Adrenal gland (tissue), 12 donors: ENCODE data around the gene FLVCR2. TPM values are rescaled to one million over a fixed set of nuclear protein-coding genes. Genes with fewer than 3 reads are reported as not detected.

Source experiments
- DNase-seq, 7 donors: peaks; one replicate each; pipeline ENCODE4 v3.0.0-alpha.2; 2019 to 2020
- H3K27ac ChIP-seq, 5 donors: fragments of 200-600 bp; sonication (generic) in 4 of 5; 1 replicate in 3 of 5; 2 replicates in 2 of 5; pipeline versions ENCODE4 v1.5.1 to v1.8.0; 2016 to 2020; ENCODE audit warnings: mild to moderate bottlenecking in 1 of 5
- H3K27me3 ChIP-seq: fragments of 200-600 bp; 2 replicates; pipeline ENCODE4 v1.8.0; 2021
- H3K36me3 ChIP-seq, 2 donors: fragments of 200-600 bp; replicated peaks in 1 of 2; 1 replicate in 1 of 2; 2 replicates in 1 of 2; pipeline versions ENCODE4 v1.5.1 to v1.8.0; 2018 to 2022
- H3K4me1 ChIP-seq, 2 donors: fragments of 200-600 bp; replicated peaks in 1 of 2; 1 replicate in 1 of 2; 2 replicates in 1 of 2; pipeline versions ENCODE4 v1.5.1 to v1.8.0; 2018 to 2021
- H3K4me3 ChIP-seq, 4 donors: fragments of 200-600 bp; sonication (generic) in 3 of 4; one replicate each; pipeline ENCODE4 v1.5.1; 2016 to 2018
- H3K9me3 ChIP-seq, 3 donors: fragments of 200-600 bp; sonication (generic) in 1 of 3; replicated peaks in 1 of 3; 1 replicate in 2 of 3; 2 replicates in 1 of 3; pipeline versions ENCODE4 v1.5.1 to v1.8.0; 2016 to 2021
- POLR2A ChIP-seq, 2 donors: fragments of 450-650 bp; IDR thresholded peaks; one replicate each; pipeline ENCODE4 v1.6.1; 2017; ENCODE audit warnings: antibody characterized with exemption in 2 of 2, mild to moderate bottlenecking in 2 of 2, moderate library complexity in 1 of 2
- WGBS, 4 donors: extraction: QIAGEN DNeasy Blood & Tissue Kit in 2 of 4; methylation state at CpG; one replicate each; pipeline versions ENCODE4 v1.1.5 to v1.1.7; 2013 to 2017; 5-methylcytosine and 5-hydroxymethylcytosine counted together
- intact Hi-C, 2 donors: fragments of 100-400 bp; cut with DNase I; formaldehyde crosslinking; loops; one replicate each; pipeline versions ENCODE4 v1.14.1 to v1.15.0; 2022 to 2023
- polyA plus RNA-seq, 3 donors: library from polyadenylated mRNA; stranded (reverse); fragments of 200-250 nt in 2 of 3; fragments of 350-450 nt in 1 of 3; fragmentation: Illumina TruSeq in 1 of 3; extraction: RNeasy Lipid Tissue Mini Kit (QIAGEN cat#74804) in 1 of 3; gene quantifications; one replicate each; pipeline ENCODE4 v1.2.3, GENCODE V29; 2013 to 2014
- total RNA-seq, 9 donors: library from RNA; depleted of rRNA in 4 of 9; stranded (reverse); fragments of >200 nt in 4 of 9; fragments of 120-200 nt in 1 of 9; fragmentation: NEBNext Ultra II Directional in 1 of 9; extraction: Animal tissue kit (Norgen Biotek cat#: 25700) in 1 of 9; gene quantifications; one replicate each; pipeline versions ENCODE4 v1.1.0 to v1.2.4, GENCODE V29; 2013 to 2023
- TF ChIP-seq, protein P1 (sequence below), 6 experiments: fragments of 450-650 bp in 4 of 6; fragments of 200-600 bp in 2 of 6; sonication (generic) in 1 of 6; IDR thresholded peaks; 1 replicate in 5 of 6; 2 replicates in 1 of 6; pipeline versions ENCODE4 v1.5.1 to v1.8.0; 2016 to 2021; ENCODE audit warnings: antibody characterized with exemption in 6 of 6, mild to moderate bottlenecking in 2 of 6, moderate library complexity in 1 of 6
- donor health status: healthy with polysubstance abuse.
- donor health status: Bipolar disorder and iron deficiency.
- donor health status: DM: yes; HTN: yes; CAD: no.
- donor health status: DM: no; HTN: no; CAD: no.
- donor health status: DM: no; HTN: no; CAD: no.
- donor health status: DM: yes; HTN: yes; CAD: no.

Gene FLVCR2
- total and polyA plus RNA-seq, 12 donors = 8.8 to 428 (median 25.4) TPM

DNA sequence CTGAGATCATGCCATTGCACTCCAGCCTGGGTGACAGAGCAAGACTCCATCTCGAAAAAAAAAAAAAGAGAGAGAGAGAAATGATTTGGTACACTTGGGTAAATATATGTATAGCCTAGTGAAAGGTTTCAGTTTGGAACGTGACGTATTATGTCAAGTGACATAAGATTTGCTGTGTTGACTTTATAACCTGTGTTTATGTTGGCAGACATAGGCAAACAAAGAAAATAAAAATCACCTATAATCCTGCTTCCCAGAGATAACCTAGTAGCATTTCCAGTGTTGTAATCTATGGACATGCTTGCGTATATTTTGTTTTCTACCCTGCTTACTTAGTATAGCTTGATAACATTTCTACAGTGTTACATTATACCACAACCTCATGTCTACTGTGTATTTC, 65.6 kb downstream of the FLVCR2 start:
- peaks cover 0 to 16% of the 10 kb centered on the region in 2 donors for H3K36me3 ChIP-seq

DNA sequence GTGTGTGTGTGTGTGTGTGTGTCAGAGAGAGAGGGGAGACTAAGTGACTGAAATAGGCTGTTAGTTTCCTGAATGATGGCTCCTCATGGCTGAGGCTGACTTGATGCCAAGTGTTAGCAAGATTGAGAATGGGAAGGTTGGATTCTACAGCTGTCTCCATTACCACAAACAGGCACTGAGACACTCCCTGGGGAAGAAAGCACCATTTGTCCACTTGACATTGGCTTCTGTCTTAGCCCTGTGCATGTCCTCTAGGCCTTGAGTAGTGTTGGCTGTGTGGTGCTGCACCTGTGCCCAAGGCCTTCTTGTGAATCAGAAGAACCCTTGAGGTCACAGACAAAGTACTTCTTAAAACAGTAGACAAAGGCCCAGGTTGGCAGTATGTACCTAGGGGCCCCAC, 66.6 kb downstream of the FLVCR2 start:
- Histone ChIP-seq H3K9me3 (no peaks in the 10 kb centered on the region), H3K4me3 (no peak overlapping the region), H3K4me1 (peaks cover 8 to 24% of the 10 kb centered on the region in 2 donors), H3K27ac (peak overlapping the region in 1 of 5 donors; percentile 59), H3K36me3 (peaks cover 0 to 24% of the 10 kb centered on the region in 2 donors), H3K27me3 (no peaks in the 10 kb centered on the region)
- peak in 1 of 7 donors; percentile 46 for DNase-seq
- intact Hi-C loops = no loop called here
- no peak for TF ChIP-seq POLR2A (IDR thresholded peaks at IDR 0.05)
- TF ChIP-seq, protein P1, sequence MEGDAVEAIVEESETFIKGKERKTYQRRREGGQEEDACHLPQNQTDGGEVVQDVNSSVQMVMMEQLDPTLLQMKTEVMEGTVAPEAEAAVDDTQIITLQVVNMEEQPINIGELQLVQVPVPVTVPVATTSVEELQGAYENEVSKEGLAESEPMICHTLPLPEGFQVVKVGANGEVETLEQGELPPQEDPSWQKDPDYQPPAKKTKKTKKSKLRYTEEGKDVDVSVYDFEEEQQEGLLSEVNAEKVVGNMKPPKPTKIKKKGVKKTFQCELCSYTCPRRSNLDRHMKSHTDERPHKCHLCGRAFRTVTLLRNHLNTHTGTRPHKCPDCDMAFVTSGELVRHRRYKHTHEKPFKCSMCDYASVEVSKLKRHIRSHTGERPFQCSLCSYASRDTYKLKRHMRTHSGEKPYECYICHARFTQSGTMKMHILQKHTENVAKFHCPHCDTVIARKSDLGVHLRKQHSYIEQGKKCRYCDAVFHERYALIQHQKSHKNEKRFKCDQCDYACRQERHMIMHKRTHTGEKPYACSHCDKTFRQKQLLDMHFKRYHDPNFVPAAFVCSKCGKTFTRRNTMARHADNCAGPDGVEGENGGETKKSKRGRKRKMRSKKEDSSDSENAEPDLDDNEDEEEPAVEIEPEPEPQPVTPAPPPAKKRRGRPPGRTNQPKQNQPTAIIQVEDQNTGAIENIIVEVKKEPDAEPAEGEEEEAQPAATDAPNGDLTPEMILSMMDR (IDR thresholded peaks at IDR 0.05) = no peak

More for the DNA sequence above, 65.6 kb downstream of the FLVCR2 start:
- Histone ChIP-seq H3K4me3 (no peak overlapping the region), H3K4me1 (peaks cover 8 to 24% of the 10 kb centered on the region in 2 donors), H3K27me3 (no peaks in the 10 kb centered on the region), H3K27ac (no peak overlapping the region), H3K9me3 (no peaks in the 10 kb centered on the region)
- 62 to 67% (median 63%) methylated on average over 4 of the region's 4 CpGs for WGBS, 4 donors
- no peak for TF ChIP-seq POLR2A (IDR thresholded peaks at IDR 0.05)
- TF ChIP-seq, protein P1 (IDR thresholded peaks at IDR 0.05) = no peak
- intact Hi-C loops = no loop called here
- no peak for DNase-seq

DNA sequence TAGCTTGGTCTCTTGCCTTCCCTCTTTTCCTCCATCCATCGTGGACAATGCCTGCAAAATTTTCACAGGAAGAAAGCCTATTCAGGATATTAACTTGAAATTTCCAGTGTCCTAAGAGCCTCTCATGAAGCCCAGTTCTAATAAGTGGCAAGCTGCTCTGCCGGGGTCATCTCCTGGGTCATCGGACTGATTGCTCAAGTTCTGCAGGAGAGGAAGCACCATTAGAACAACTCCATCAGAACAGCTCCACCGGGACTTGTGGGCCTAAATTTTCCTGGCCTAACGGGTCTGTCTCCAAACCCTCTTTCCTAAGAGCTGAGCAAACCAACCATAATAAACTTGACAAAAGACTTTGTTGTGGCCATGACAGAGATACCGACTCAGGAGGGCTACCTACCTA, 68.3 kb downstream of the FLVCR2 start:
- intact Hi-C loops = no loop called here
- peak overlapping the region in 4 of 5 donors; percentile 75 to 93 (median 80) for H3K27ac ChIP-seq
- no peak overlapping the region for H3K4me3 ChIP-seq
- TF ChIP-seq, protein P1 (IDR thresholded peaks at IDR 0.05) = no peak
- TF ChIP-seq POLR2A (IDR thresholded peaks at IDR 0.05) = no peak
- H3K27me3 ChIP-seq = no peaks in the 10 kb centered on the region
- H3K4me1 ChIP-seq = peaks cover 8 to 24% of the 10 kb centered on the region in 2 donors
- peak in 2 of 7 donors; percentile 22 to 55 for DNase-seq
- H3K36me3 ChIP-seq = peaks cover 0 to 41% of the 10 kb centered on the region in 2 donors
- H3K9me3 ChIP-seq = no peaks in the 10 kb centered on the region
- 82 to 86% (median 83%) methylated on average over 6 of the region's 6 CpGs for WGBS, 4 donors

DNA sequence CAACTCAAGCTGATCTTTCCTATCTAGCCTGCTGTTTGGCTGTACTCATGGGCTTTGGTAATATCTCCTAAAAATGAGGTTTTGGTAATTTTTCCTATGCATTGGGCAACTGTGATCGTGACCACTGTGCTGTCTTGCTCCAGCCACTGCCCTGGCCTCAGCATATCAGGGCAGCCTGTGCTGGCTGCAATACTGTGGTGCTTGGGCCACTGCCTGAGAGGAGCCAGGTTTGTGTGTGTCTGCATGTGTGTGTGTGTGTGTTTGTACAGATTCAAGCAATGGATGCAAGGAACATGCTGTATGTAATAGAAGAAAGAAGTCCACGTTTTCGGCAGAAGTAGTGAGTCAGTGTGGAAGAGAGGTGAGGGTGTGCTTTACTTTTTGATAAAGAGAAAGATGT, 69.2 kb downstream of the FLVCR2 start:
- intact Hi-C loops = no loop called here
- DNase-seq = peak in 6 of 7 donors; percentile 42 to 75 (median 60)
- TF ChIP-seq POLR2A (IDR thresholded peaks at IDR 0.05) = peak in 1 of 2 donors; percentile 1
- TF ChIP-seq, protein P1 (IDR thresholded peaks at IDR 0.05) = no peak
- Histone ChIP-seq H3K4me3 (no peak overlapping the region), H3K27me3 (no peaks in the 10 kb centered on the region), H3K36me3 (peaks cover 0 to 47% of the 10 kb centered on the region in 2 donors), H3K9me3 (no peaks in the 10 kb centered on the region), H3K27ac (peak overlapping the region; percentile 44 to 93 (median 75)), H3K4me1 (peaks cover 8 to 24% of the 10 kb centered on the region in 2 donors)
- 33 to 49% (median 34%) methylated on average over 3 of the region's 3 CpGs for WGBS, 4 donors
